ENCODE measurements around the gene MCRIP1. TPM values are rescaled to one million over a fixed set of nuclear protein-coding genes. Genes with fewer than 3 reads are reported as not detected.

The MCRIP1 gene
- total RNA-seq, 1 experiment from 2014 or later = 126 TPM

GRCh38 chr17:81802856-81803643, 30.0 kb downstream of the MCRIP1 start (continued):
- TF ChIP-seq, protein P1, sequence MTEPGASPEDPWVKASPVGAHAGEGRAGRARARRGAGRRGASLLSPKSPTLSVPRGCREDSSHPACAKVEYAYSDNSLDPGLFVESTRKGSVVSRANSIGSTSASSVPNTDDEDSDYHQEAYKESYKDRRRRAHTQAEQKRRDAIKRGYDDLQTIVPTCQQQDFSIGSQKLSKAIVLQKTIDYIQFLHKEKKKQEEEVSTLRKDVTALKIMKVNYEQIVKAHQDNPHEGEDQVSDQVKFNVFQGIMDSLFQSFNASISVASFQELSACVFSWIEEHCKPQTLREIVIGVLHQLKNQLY (CRISPR knock-in tag; IDR thresholded peaks at IDR 0.05) = no peak
- no peak for TF ChIP-seq ZNF219 (CRISPR knock-in tag; IDR thresholded peaks at IDR 0.05; ENCODE audit: borderline replicate concordance)
- TF ChIP-seq ZNF396 (CRISPR knock-in tag; IDR thresholded peaks at IDR 0.05; ENCODE audit: borderline replicate concordance) = no peak
- no peak for TF ChIP-seq KAT7 (CRISPR knock-in tag; IDR thresholded peaks at IDR 0.05; ENCODE audit: borderline replicate concordance)
- TF ChIP-seq, protein P2, sequence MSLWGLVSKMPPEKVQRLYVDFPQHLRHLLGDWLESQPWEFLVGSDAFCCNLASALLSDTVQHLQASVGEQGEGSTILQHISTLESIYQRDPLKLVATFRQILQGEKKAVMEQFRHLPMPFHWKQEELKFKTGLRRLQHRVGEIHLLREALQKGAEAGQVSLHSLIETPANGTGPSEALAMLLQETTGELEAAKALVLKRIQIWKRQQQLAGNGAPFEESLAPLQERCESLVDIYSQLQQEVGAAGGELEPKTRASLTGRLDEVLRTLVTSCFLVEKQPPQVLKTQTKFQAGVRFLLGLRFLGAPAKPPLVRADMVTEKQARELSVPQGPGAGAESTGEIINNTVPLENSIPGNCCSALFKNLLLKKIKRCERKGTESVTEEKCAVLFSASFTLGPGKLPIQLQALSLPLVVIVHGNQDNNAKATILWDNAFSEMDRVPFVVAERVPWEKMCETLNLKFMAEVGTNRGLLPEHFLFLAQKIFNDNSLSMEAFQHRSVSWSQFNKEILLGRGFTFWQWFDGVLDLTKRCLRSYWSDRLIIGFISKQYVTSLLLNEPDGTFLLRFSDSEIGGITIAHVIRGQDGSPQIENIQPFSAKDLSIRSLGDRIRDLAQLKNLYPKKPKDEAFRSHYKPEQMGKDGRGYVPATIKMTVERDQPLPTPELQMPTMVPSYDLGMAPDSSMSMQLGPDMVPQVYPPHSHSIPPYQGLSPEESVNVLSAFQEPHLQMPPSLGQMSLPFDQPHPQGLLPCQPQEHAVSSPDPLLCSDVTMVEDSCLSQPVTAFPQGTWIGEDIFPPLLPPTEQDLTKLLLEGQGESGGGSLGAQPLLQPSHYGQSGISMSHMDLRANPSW (CRISPR knock-in tag; conservative IDR thresholded peaks at IDR 0.05; ENCODE audit: low read depth) = no peak
- TF ChIP-seq TCF7 (CRISPR knock-in tag; IDR thresholded peaks at IDR 0.05; ENCODE audit: low read depth) = no peak
- no peak for TF ChIP-seq CREM (CRISPR knock-in tag; IDR thresholded peaks at IDR 0.05)
- no peak for TF ChIP-seq ERG (CRISPR knock-in tag; IDR thresholded peaks at IDR 0.05)
- TF ChIP-seq RELA (CRISPR knock-in tag; IDR thresholded peaks at IDR 0.05; ENCODE audit: borderline replicate concordance) = no peak
- TF ChIP-seq TEAD1 (CRISPR knock-in tag; IDR thresholded peaks at IDR 0.05) = no peak

DNA sequence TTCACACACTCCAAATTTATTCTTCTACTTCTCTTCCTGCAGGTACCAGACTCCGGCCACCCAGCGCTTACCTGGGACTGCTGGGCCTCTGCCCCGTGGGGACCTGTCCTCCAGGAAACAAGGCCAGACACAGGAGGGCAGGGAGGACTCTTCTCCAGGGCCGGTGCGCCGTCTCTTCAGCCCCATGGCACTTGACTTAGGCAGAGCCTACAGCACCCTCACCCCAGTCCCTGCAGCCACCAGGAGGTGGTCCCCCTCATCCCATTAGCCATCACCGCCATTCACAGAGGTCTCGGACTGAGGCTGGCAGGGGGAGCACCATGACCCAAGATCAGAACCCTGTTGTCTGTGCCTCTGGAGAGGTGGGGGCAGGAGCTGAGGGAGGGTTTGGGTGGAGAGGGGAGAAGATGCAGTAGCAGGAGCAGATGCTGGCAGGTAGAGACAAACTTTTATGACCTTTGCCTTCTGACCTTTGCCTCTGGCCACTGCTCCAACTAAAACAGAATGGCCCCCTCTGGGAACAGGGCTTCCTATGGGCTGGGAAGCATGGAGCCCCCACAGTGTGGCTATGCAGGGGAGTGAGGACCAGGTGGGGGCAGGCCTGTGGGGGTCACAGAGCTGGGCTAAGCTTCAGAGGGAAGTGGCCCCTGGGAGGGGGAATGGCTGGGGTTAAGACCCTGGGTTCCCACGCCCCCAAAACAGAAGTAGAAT, 30.9 kb downstream of the MCRIP1 start:
- Mint-ChIP-seq H3K4me3 (peak overlapping the region; percentile 47), H3K27me3 (ENCODE audit: low read depth) (peaks cover 64% of the 10 kb centered on the region), H3K27ac (no peak overlapping the region), H3K9me3 (peaks cover 10% of the 10 kb centered on the region), H3K36me3 (no peaks in the 10 kb centered on the region), H3K4me1 (no peaks in the 10 kb centered on the region)
- ATAC-seq (no peak), DNase-seq (ENCODE audit: low spot score) (no peak)
- ChIA-PET CTCF (no interaction called here), POLR2A (no interaction called here)
- TF ChIP-seq SOX15 (CRISPR knock-in tag; IDR thresholded peaks at IDR 0.05) (no peak), ATF2 (CRISPR knock-in tag; IDR thresholded peaks at IDR 0.05; ENCODE audit: borderline replicate concordance, low read depth) (no peak), FOXJ3 (CRISPR knock-in tag; IDR thresholded peaks at IDR 0.05; ENCODE audit: borderline replicate concordance) (no peak), NR2C2 (CRISPR knock-in tag; IDR thresholded peaks at IDR 0.05) (no peak), ETV6 (CRISPR knock-in tag; IDR thresholded peaks at IDR 0.05) (no peak), CREB1 (CRISPR knock-in tag; IDR thresholded peaks at IDR 0.05) (no peak)
- TF ChIP-seq, protein P3, sequence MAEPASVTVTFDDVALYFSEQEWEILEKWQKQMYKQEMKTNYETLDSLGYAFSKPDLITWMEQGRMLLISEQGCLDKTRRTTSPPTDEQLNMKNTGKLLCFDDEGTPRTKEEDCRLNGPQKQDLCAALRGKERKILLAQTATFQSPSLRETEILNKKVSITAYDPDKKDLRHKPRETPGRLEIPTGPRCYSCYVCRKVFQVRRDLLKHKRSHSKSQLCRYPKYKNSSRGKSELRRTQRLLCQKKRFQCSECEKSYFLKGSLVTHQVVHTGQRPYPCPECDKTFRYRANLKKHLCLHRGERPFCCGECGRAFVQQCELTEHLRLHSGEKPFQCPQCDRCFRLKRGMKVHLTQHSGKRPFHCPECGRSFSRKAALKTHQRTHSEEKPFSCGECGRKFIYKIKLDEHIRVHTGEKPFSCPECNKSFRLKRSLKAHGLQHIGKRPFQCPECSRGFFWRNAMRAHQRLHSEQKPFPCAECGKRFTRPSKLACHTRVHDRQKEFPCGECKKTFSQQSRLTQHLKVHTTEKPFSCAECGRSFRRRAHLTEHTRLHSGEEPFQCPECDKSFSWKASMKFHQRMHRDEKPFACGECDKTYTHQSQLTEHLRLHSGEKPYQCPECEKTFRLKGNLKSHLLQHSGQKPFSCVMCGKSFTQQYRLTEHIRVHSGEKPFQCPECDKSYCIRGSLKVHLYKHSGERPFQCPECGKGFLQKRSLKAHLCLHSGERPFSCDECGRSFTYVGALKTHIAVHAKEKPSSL (CRISPR knock-in tag; conservative IDR thresholded peaks at IDR 0.05) = no peak
- TF ChIP-seq, protein P4, sequence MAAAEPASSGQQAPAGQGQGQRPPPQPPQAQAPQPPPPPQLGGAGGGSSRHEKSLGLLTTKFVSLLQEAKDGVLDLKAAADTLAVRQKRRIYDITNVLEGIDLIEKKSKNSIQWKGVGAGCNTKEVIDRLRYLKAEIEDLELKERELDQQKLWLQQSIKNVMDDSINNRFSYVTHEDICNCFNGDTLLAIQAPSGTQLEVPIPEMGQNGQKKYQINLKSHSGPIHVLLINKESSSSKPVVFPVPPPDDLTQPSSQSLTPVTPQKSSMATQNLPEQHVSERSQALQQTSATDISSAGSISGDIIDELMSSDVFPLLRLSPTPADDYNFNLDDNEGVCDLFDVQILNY (CRISPR knock-in tag; IDR thresholded peaks at IDR 0.05) = no peak
- TF ChIP-seq, protein P5, sequence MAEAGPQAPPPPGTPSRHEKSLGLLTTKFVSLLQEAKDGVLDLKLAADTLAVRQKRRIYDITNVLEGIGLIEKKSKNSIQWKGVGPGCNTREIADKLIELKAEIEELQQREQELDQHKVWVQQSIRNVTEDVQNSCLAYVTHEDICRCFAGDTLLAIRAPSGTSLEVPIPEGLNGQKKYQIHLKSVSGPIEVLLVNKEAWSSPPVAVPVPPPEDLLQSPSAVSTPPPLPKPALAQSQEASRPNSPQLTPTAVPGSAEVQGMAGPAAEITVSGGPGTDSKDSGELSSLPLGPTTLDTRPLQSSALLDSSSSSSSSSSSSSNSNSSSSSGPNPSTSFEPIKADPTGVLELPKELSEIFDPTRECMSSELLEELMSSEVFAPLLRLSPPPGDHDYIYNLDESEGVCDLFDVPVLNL (CRISPR knock-in tag; IDR thresholded peaks at IDR 0.05; ENCODE audit: borderline replicate concordance, low read depth) = no peak
- TF ChIP-seq, protein P6, sequence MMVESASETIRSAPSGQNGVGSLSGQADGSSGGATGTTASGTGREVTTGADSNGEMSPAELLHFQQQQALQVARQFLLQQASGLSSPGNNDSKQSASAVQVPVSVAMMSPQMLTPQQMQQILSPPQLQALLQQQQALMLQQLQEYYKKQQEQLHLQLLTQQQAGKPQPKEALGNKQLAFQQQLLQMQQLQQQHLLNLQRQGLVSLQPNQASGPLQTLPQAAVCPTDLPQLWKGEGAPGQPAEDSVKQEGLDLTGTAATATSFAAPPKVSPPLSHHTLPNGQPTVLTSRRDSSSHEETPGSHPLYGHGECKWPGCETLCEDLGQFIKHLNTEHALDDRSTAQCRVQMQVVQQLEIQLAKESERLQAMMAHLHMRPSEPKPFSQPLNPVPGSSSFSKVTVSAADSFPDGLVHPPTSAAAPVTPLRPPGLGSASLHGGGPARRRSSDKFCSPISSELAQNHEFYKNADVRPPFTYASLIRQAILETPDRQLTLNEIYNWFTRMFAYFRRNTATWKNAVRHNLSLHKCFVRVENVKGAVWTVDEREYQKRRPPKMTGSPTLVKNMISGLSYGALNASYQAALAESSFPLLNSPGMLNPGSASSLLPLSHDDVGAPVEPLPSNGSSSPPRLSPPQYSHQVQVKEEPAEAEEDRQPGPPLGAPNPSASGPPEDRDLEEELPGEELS (CRISPR knock-in tag; IDR thresholded peaks at IDR 0.05) = no peak
- TF ChIP-seq, protein P7, sequence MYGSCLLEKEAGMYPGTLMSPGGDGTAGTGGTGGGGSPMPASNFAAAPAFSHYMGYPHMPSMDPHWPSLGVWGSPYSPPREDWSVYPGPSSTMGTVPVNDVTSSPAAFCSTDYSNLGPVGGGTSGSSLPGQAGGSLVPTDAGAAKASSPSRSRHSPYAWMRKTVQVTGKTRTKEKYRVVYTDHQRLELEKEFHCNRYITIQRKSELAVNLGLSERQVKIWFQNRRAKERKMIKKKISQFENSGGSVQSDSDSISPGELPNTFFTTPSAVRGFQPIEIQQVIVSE (CRISPR knock-in tag; IDR thresholded peaks at IDR 0.05; ENCODE audit: borderline replicate concordance) = no peak
